Stomach (tissue), 4 donors: ENCODE measurements around the gene ANKRD11.

Experiments used
- CTCF ChIP-seq, 7 experiments: fragments of 450-650 bp in 4 of 7; fragments of 200-600 bp in 3 of 7; sonication (generic) in 3 of 7; IDR thresholded peaks; one replicate each; pipeline ENCODE4 v1.5.1; 2016 to 2019; ENCODE audit warnings: antibody characterized with exemption in 7 of 7, control low read depth in 2 of 7, mild to moderate bottlenecking in 1 of 7
- EP300 ChIP-seq: sonication (generic); formaldehyde crosslinking; IDR thresholded peaks from one replicate; pipeline ENCODE4 v1.6.1; 2017; ENCODE audit warnings: antibody characterized with exemption
- POLR2A ChIP-seq, 4 donors: fragments of 450-650 bp; IDR thresholded peaks; one replicate each; pipeline ENCODE4 v1.6.1; 2016; ENCODE audit warnings: antibody characterized with exemption in 4 of 4, control low read depth in 2 of 4, mild to moderate bottlenecking in 1 of 4, moderate library complexity in 1 of 4

- TF ChIP-seq CTCF (IDR thresholded peaks at IDR 0.05) (no peak), EP300 (no peak), POLR2A (IDR thresholded peaks at IDR 0.05) (no peak)
Observed at GRCh38 chr16:89316701-89317100, 173.7 kb downstream of the ANKRD11 start.
